ENCODE measurements around the gene GPR152. TPM values are rescaled to one million over a fixed set of nuclear protein-coding genes. Genes with fewer than 3 reads are reported as not detected.

Gene GPR152
- total RNA-seq, 3 donors from 2014 or later = not detected

- ATAC-seq = no peak
- TF ChIP-seq CTCF (IDR thresholded peaks at IDR 0.05) = no peak
- Histone ChIP-seq H3K36me3 (ENCODE audit: low read depth) (no peaks in the 10 kb centered on the region), H3K9me3 (no peaks in the 10 kb centered on the region), H3K4me3 (no peak overlapping the region), H3K4me1 (ENCODE audit: low read depth) (peaks cover 5% of the 10 kb centered on the region)
- intact Hi-C loops (cut with DNase I, micrococcal nuclease) = no loop called here
- no peak for DNase-seq
Observed at GRCh38 chr11:67472882-67473281, 20.4 kb upstream of the GPR152 start.

- DNase-seq (no peak), ATAC-seq (no peak)
- Histone ChIP-seq H3K4me1 (ENCODE audit: low read depth) (peaks cover 12% of the 10 kb centered on the region), H3K36me3 (ENCODE audit: low read depth) (no peaks in the 10 kb centered on the region), H3K4me3 (no peak overlapping the region), H3K9me3 (no peaks in the 10 kb centered on the region)
- no peak for TF ChIP-seq CTCF (IDR thresholded peaks at IDR 0.05)
- intact Hi-C loops (cut with DNase I, micrococcal nuclease) = no loop called here
Observed at GRCh38 chr11:67470337-67471002, 17.9 kb upstream of the GPR152 start.

GRCh38 chr11:67469508-67469811 lies 16.9 kb upstream of the GPR152 start:
- no peak for DNase-seq
- no peak for TF ChIP-seq CTCF (IDR thresholded peaks at IDR 0.05)
- Histone ChIP-seq H3K36me3 (ENCODE audit: low read depth) (no peaks in the 10 kb centered on the region), H3K9me3 (no peaks in the 10 kb centered on the region), H3K4me1 (ENCODE audit: low read depth) (peaks cover 12% of the 10 kb centered on the region), H3K4me3 (peak overlapping the region; percentile 90)
- intact Hi-C loops (cut with DNase I, micrococcal nuclease) = no loop called here
- no peak for ATAC-seq

GRCh38 chr11:67468759-67469507 lies 16.4 kb upstream of the GPR152 start, which contains the start of gene TMEM134:
Gene TMEM134, minus strand, starts transcription at chr11:67469251. Its CDS starts 59 bp downstream, at chr11:67469192.
- peak; percentile 92 to 96 (median 94) for DNase-seq
- H3K9me3 ChIP-seq = no peaks in the 10 kb centered on the region
- H3K4me1 ChIP-seq (ENCODE audit: low read depth) = peaks cover 18% of the 10 kb centered on the region
- H3K4me3 ChIP-seq = peak within 1 kb of the TSS; percentile 90
- H3K36me3 ChIP-seq (ENCODE audit: low read depth) = no peaks in the 10 kb centered on the region
- peak; percentile 87 for ATAC-seq
- intact Hi-C loops (cut with DNase I, micrococcal nuclease) = no loop called here
- TF ChIP-seq CTCF (IDR thresholded peaks at IDR 0.05) = peak; percentile 38

GRCh38 chr11:67468456-67468758 lies 15.9 kb upstream of the GPR152 start:
- intact Hi-C loops (cut with DNase I, micrococcal nuclease) = no loop called here
- DNase-seq (no peak), ATAC-seq (peak; percentile 2)
- peaks cover 20% of the 10 kb centered on the region for H3K4me1 ChIP-seq (ENCODE audit: low read depth)
- H3K4me3 ChIP-seq = peak overlapping the region; percentile 90
- no peak for TF ChIP-seq CTCF (IDR thresholded peaks at IDR 0.05)
- H3K9me3 ChIP-seq = no peaks in the 10 kb centered on the region
- no peaks in the 10 kb centered on the region for H3K36me3 ChIP-seq (ENCODE audit: low read depth)
